Measurements from ENCODE around the gene CDH15. TPM values are rescaled to one million over a fixed set of nuclear protein-coding genes. Genes with fewer than 3 reads are reported as not detected.

Gene CDH15
- under 0.01 TPM in 1 of 2 replicates, not detected in the other for total RNA-seq

DNA sequence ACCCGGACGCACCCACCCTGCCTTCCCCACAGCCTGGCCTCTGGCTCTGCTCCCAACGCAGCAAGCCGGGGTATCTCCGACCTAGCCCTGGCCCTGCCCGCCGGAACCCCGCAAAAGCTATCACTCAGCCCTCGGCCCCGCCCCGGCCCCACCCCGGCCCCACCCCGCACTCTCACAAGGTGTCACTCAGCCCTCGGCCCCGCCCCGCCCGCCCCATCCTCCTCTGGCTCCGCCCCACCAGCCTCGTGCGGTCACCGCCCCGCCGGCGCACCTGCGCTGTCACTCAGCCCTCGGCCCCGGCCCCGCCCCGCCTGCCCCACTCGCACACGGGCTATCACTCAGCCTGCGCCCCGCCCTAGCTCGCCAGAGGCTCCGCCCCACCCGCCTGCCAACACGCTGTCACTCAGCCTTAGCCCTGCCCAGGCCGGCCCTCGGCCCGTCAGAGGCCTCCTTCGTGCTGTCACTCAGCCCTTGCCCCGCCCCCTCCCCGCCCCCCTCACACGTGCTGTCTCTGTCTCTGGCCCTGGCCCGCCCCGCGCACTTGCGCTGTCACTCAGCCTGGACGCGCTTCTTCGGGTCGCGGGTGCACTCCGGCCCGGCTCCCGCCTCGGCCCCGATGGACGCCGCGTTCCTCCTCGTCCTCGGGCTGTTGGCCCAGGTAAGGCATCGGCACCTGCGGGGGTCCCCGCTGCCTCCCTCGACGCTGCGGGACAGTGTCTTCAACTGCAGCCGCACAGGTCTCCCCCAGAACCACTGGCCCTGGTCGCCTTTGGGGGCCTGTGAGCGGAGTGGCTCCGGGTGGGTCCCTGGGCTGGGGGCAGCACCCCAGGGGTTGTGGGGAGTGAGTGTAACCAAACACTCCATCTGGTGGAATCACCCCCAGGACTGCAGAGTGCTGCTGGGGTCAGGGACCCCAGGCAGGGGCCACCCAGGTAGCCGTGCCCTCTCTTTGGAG, at the start of gene CDH15:
CDH15 (plus strand) TSS at position 533 of the 955 bp plus-strand sequence; CDS start at position 617, 84 bp downstream.

GRCh38 chr16:89200124-89200849, 28.7 kb downstream of the CDH15 start, which contains the start of gene SLC22A31:
Gene SLC22A31 (minus strand): TSS chr16:89200537. CDS start chr16:89200501, 36 bp downstream.

GRCh38 chr16:89217388-89218191, 46.0 kb downstream of the CDH15 start, which contains the start of gene ZNF778:
Gene ZNF778 (plus strand): TSS chr16:89217703. CDS start chr16:89221128, 3,425 bp downstream.

Other genes with a start within 250 kb of the CDH15 start
- not detected in 2 replicates for gene CBFA2T3, start 194.5 kb upstream of the CDH15 start, total RNA-seq
- gene ACSF3, start 77.9 kb upstream of the CDH15 start, total RNA-seq: 28.6 and 29.6 TPM in 2 replicates
- 0.15 and 2.3 TPM in 2 replicates for gene SLC22A31, start 28.8 kb downstream of the CDH15 start, total RNA-seq
- gene ZNF778, start 46.0 kb downstream of the CDH15 start, total RNA-seq: 10.8 and 19.8 TPM in 2 replicates

Data from epithelial cell of umbilical artery (primary cell).